Ishikawa (cell line): ENCODE measurements around the gene RNF217.

Experiments
- EP300 ChIP-seq: IDR thresholded peaks from 2 replicates; pipeline ENCODE4 v1.6.1; 2012; ENCODE audit warnings: borderline replicate concordance
- NFIC ChIP-seq: IDR thresholded peaks from 2 replicates; pipeline ENCODE4 v1.6.1; 2012
- RAD21 ChIP-seq: IDR thresholded peaks from 2 replicates; pipeline ENCODE4 v1.6.1; 2012; ENCODE audit warnings: low read depth
- TAF1 ChIP-seq: IDR thresholded peaks from 2 replicates; pipeline ENCODE4 v1.6.1; 2012; ENCODE audit warnings: low read depth, mild to moderate bottlenecking
- TF ChIP-seq, protein P1 (sequence below): IDR thresholded peaks from 2 replicates; pipeline ENCODE4 v1.6.1; 2012
- TF ChIP-seq, protein P2 (sequence below): IDR thresholded peaks from 2 replicates; pipeline ENCODE4 v1.6.1; 2012; ENCODE audit warnings: low read depth, mild to moderate bottlenecking

DNA sequence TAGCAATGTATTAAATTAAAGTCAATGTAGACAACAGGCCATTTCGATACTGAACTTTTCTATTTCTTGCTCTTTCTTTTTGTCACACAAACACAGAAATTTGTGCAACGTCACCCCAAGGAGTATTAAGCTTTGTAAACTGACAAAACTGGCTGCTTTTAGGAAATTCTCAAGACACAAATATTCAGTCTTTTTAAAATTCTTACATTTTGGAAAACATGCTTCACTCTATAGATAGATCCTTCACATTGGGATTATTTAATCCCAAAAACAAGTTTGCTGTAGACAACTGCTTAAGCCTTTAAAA, 121.4 kb downstream of the RNF217 start:
- TF ChIP-seq RAD21 (no peak), EP300 (no peak), TAF1 (no peak), NFIC (no peak)
- TF ChIP-seq, protein P1, sequence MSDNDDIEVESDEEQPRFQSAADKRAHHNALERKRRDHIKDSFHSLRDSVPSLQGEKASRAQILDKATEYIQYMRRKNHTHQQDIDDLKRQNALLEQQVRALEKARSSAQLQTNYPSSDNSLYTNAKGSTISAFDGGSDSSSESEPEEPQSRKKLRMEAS, result no peak
- TF ChIP-seq, protein P2, sequence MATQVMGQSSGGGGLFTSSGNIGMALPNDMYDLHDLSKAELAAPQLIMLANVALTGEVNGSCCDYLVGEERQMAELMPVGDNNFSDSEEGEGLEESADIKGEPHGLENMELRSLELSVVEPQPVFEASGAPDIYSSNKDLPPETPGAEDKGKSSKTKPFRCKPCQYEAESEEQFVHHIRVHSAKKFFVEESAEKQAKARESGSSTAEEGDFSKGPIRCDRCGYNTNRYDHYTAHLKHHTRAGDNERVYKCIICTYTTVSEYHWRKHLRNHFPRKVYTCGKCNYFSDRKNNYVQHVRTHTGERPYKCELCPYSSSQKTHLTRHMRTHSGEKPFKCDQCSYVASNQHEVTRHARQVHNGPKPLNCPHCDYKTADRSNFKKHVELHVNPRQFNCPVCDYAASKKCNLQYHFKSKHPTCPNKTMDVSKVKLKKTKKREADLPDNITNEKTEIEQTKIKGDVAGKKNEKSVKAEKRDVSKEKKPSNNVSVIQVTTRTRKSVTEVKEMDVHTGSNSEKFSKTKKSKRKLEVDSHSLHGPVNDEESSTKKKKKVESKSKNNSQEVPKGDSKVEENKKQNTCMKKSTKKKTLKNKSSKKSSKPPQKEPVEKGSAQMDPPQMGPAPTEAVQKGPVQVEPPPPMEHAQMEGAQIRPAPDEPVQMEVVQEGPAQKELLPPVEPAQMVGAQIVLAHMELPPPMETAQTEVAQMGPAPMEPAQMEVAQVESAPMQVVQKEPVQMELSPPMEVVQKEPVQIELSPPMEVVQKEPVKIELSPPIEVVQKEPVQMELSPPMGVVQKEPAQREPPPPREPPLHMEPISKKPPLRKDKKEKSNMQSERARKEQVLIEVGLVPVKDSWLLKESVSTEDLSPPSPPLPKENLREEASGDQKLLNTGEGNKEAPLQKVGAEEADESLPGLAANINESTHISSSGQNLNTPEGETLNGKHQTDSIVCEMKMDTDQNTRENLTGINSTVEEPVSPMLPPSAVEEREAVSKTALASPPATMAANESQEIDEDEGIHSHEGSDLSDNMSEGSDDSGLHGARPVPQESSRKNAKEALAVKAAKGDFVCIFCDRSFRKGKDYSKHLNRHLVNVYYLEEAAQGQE, result no peak
